OCI-LY3 (cell line): Measurements from ENCODE around the gene TCF12.

ENCODE experiments used
- H2AFZ ChIP-seq: fragments of 200-600, 300-600 bp; shearing (Covaris generic); 2 replicates; pipeline ENCODE4 v1.6.0; 2014; ENCODE audit warnings: antibody characterized with exemption, low read depth, low read length
- H3K27ac ChIP-seq: fragments of 200-600, 300-600 bp; sonication (generic); 2 replicates; pipeline ENCODE4 v1.5.1; 2014; ENCODE audit warnings: mild to moderate bottlenecking, low read length, moderate library complexity, mixed read lengths
- H3K27me3 ChIP-seq: fragments of 200-600, 300-600 bp; sonication (generic); 2 replicates; pipeline ENCODE4 v1.6.1; 2014; ENCODE audit warnings: low read depth, low read length, mixed read lengths
- H3K36me3 ChIP-seq: fragments of 200-600, 300-600 bp; sonication (generic); replicated peaks from 2 replicates; pipeline ENCODE3; 2014; ENCODE audit warnings: low read depth, low read length, mixed read lengths
- H3K4me1 ChIP-seq: fragments of 300-600, 200-600 bp; sonication (generic); 2 replicates; pipeline ENCODE4 v1.6.1; 2014; ENCODE audit warnings: low read length, mixed read lengths
- H3K4me2 ChIP-seq: fragments of 200-600, 300-600 bp; sonication (generic); 2 replicates; pipeline ENCODE4 v1.6.1; 2014; ENCODE audit warnings: low read length, mixed read lengths
- H3K4me3 ChIP-seq: fragments of 300-600, 200-600 bp; sonication (generic); 2 replicates; pipeline ENCODE4 v1.5.1; 2014; ENCODE audit warnings: antibody characterized with exemption, mild to moderate bottlenecking, low read length, moderate library complexity
- H3K79me2 ChIP-seq: fragments of 300-600, 200-600 bp; shearing (Covaris generic); 2 replicates; pipeline ENCODE4 v1.6.1; 2014; ENCODE audit warnings: mild to moderate bottlenecking, low read length, mixed read lengths
- H3K9ac ChIP-seq: fragments of 300-600, 200-600 bp; shearing (Covaris generic); 2 replicates; pipeline ENCODE4 v1.6.0; 2014; ENCODE audit warnings: mild to moderate bottlenecking, low read length, moderate library complexity
- H3K9me3 ChIP-seq: fragments of 200-600, 300-600 bp; shearing (Covaris generic); 2 replicates; pipeline ENCODE4 v1.6.1; 2014; ENCODE audit warnings: low read length, mixed read lengths; ENCODE audit not compliant: insufficient read depth
- H4K20me1 ChIP-seq: fragments of 200-600, 300-600 bp; sonication (generic); 2 replicates; pipeline ENCODE4 v1.6.1; 2016; ENCODE audit warnings: low read length, mixed read lengths; ENCODE audit not compliant: insufficient read depth
- EZH2phosphoT487 ChIP-seq: fragments of 200-600 bp; shearing (Covaris generic); IDR thresholded peaks from 2 replicates; pipeline ENCODE4 v1.6.1; 2018; ENCODE audit warnings: antibody characterized with exemption, mixed run types, low read depth
- TF ChIP-seq, protein P1 (sequence below): fragments of 200-600, 300-600 bp; sonication (generic); IDR thresholded peaks from 2 replicates; pipeline ENCODE4 v1.5.1; 2014; ENCODE audit warnings: antibody characterized with exemption, low read length, low read depth

Gene TCF12

DNA sequence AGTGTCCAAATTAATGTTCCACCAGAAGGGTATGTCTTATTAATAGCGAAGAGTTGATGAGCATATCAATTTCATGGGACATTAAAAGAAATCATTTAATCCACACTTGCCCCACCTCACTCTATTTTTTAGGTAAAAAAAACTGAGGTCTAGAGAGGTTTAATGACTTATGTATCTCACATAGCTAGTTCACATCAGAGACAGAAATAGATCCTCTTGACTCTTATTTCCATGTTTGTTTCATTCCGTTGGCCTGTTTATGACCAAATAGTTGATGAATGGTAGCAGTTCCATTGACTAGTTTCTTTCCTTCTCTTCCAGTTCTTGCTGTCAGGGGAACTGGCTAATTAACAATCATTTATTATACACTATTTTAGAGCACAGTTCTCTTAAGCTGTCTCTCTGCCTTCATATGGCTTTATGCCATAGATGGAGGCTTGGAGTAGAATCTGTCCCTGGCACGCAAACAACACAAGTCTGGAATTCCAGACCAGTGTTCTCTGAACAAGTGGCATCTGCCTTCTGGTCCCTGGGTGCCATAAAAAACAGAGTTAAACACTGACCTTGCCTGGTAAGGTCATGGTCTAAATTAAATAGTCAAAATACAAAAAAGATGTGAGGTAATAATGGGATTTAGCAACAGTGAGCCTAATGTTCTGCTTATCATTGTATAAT is 237.9 kb downstream of the TCF12 start:
- H3K4me1 ChIP-seq: peaks cover 19% of the 10 kb centered on the region
- H3K4me3 ChIP-seq: no peak overlapping the region
- peaks cover 23% of the 10 kb centered on the region for H3K36me3 ChIP-seq
- H3K27ac ChIP-seq: no peak overlapping the region
- H4K20me1 ChIP-seq: no peaks in the 10 kb centered on the region
- no peak overlapping the region for H3K4me2 ChIP-seq
- peaks cover 17% of the 10 kb centered on the region; the same call in 1 of the 2 replicates for H3K9me3 ChIP-seq
- TF ChIP-seq, protein P1, sequence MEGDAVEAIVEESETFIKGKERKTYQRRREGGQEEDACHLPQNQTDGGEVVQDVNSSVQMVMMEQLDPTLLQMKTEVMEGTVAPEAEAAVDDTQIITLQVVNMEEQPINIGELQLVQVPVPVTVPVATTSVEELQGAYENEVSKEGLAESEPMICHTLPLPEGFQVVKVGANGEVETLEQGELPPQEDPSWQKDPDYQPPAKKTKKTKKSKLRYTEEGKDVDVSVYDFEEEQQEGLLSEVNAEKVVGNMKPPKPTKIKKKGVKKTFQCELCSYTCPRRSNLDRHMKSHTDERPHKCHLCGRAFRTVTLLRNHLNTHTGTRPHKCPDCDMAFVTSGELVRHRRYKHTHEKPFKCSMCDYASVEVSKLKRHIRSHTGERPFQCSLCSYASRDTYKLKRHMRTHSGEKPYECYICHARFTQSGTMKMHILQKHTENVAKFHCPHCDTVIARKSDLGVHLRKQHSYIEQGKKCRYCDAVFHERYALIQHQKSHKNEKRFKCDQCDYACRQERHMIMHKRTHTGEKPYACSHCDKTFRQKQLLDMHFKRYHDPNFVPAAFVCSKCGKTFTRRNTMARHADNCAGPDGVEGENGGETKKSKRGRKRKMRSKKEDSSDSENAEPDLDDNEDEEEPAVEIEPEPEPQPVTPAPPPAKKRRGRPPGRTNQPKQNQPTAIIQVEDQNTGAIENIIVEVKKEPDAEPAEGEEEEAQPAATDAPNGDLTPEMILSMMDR: no peak
- no peak overlapping the region for H3K9ac ChIP-seq
- H3K79me2 ChIP-seq: no peaks in the 10 kb centered on the region
- no peak overlapping the region for H2AFZ ChIP-seq
- no peaks in the 10 kb centered on the region for H3K27me3 ChIP-seq

DNA sequence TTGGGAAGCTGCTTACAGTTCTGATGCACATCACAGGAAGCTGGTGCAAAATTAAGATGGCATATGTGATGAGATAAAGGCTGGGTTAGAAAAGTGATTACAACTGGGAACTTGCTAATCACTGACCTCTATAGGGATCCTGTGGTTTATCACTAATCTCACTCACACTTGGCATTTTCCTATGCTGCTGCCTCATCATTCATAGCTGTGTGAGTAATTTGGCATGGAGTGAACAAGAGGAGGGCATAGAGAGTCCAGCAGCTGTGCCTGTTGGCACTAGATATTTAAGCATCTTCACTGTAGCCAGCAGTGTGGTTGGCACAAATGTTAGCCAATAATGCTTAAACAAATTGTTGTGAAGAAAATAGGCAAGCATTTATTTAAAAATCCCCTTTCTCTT is 240.1 kb downstream of the TCF12 start:
- Histone ChIP-seq H3K36me3 (peaks cover 4% of the 10 kb centered on the region), H3K27ac (no peak overlapping the region), H3K4me1 (peaks cover 9% of the 10 kb centered on the region), H3K9ac (no peak overlapping the region), H3K27me3 (no peaks in the 10 kb centered on the region), H3K79me2 (no peaks in the 10 kb centered on the region), H2AFZ (no peak overlapping the region), H4K20me1 (no peaks in the 10 kb centered on the region), H3K4me3 (no peak overlapping the region), H3K9me3 (peaks cover 1% of the 10 kb centered on the region; the same call in 1 of the 2 replicates), H3K4me2 (no peak overlapping the region)
- TF ChIP-seq, protein P1: no peak
- no peak for TF ChIP-seq EZH2phosphoT487

DNA sequence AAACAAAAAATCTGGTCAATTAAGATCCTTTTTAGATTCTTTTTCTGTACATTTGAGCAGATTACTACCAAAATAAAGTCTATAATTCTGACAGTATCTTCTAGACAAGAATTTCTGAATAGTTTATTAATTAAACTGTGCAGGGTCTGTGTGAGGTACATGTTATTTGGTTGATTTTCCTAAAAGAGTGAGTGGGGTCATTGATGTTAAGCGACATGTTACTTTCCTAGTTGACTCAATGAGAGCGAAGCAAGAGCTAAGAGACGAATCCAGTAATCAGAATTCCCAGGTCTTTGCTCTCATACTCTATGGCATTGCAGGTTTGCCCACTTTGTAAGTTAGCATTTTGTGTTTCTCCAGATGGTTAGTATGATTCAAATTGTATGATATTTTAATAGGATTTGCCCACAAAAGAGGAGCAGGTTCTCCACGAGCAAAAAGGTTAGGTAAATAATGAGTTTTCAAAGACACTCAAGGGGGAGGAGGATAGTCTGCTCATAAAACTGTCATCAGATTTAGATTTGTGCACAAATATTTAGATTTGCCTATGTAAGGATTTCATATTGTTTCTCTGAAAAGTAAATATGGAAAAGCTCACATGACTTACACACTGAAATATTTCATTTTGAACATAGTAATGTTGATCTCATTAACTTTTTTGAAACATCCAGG is 240.7 kb downstream of the TCF12 start:
- TF ChIP-seq, protein P1: no peak
- TF ChIP-seq EZH2phosphoT487: no peak
- no peaks in the 10 kb centered on the region for H3K27me3 ChIP-seq

DNA sequence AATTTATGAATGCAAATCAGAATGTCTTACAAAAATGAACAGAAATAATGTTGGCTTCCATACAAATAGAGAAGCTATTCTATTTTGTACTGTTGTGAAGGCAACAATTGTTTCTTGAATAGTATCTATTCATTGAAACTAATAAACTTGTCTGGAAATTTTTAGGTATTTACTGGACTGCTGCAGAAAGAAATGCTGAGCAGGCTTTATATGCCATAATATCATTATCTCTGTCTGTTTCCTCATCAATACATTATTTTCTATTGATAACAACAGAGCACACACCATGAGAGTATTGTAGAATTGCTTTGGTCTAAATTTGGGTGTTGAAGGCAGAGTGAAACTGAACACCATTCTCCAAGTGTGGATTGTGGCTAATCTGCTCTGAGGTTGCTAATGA is 241.3 kb downstream of the TCF12 start:
- no peak overlapping the region for H3K27ac ChIP-seq
- no peak overlapping the region for H3K4me3 ChIP-seq
- H3K9ac ChIP-seq: no peak overlapping the region
- no peak overlapping the region for H3K4me2 ChIP-seq
- H3K4me1 ChIP-seq: peaks cover 8% of the 10 kb centered on the region; the same call in 1 of the 2 replicates
- no peaks in the 10 kb centered on the region for H4K20me1 ChIP-seq
- H3K27me3 ChIP-seq: no peaks in the 10 kb centered on the region
- peaks cover 8% of the 10 kb centered on the region for H3K36me3 ChIP-seq
- TF ChIP-seq, protein P1: no peak
- TF ChIP-seq EZH2phosphoT487: no peak
- 0 out of 2 replicates have a peak, but pooled peaks cover 6% of the 10 kb centered on the region for H3K9me3 ChIP-seq
- H3K79me2 ChIP-seq: no peaks in the 10 kb centered on the region
- no peak overlapping the region for H2AFZ ChIP-seq

More for the DNA sequence above, 240.7 kb downstream of the TCF12 start:
- Histone ChIP-seq H3K4me3 (no peak overlapping the region), H4K20me1 (no peaks in the 10 kb centered on the region), H3K27ac (no peak overlapping the region), H3K9me3 (0 out of 2 replicates have a peak, but pooled peaks cover 6% of the 10 kb centered on the region), H3K4me2 (no peak overlapping the region), H3K9ac (no peak overlapping the region), H3K4me1 (peaks cover 6% of the 10 kb centered on the region), H3K79me2 (no peaks in the 10 kb centered on the region), H2AFZ (no peak overlapping the region), H3K36me3 (peaks cover 7% of the 10 kb centered on the region)
